OCI-LY3 (cell line): ENCODE data around the gene CYP2W1.

ENCODE experiments used
- CTCF ChIP-seq: fragments of 200-600, 300-600 bp; sonication (generic); IDR thresholded peaks from 2 replicates; pipeline ENCODE4 v1.5.1; 2014; ENCODE audit warnings: antibody characterized with exemption, low read length, low read depth
- EZH2phosphoT487 ChIP-seq: fragments of 200-600 bp; shearing (Covaris generic); IDR thresholded peaks from 2 replicates; pipeline ENCODE4 v1.6.1; 2018; ENCODE audit warnings: antibody characterized with exemption, mixed run types, low read depth

- TF ChIP-seq CTCF, result no peak
- no peak for TF ChIP-seq EZH2phosphoT487
Measured at GRCh38 chr7:935874-936385, 47.1 kb upstream of the CYP2W1 start.
